ENCODE data around the gene SHANK1.

- no peak for TF ChIP-seq ZNF302 (tag by site-specific recombination; IDR thresholded peaks at IDR 0.05; ENCODE audit: low read depth)
- TF ChIP-seq ZNF114 (tag by site-specific recombination; IDR thresholded peaks at IDR 0.05) = no peak
- no peak for TF ChIP-seq CTCF (tag by site-specific recombination; IDR thresholded peaks at IDR 0.05)
- no peak for TF ChIP-seq ZFP37 (tag by site-specific recombination; IDR thresholded peaks at IDR 0.05)
- TF ChIP-seq ZNF280C (tag by site-specific recombination; IDR thresholded peaks at IDR 0.05) = no peak
- TF ChIP-seq GLI2 (tag by site-specific recombination; IDR thresholded peaks at IDR 0.05; ENCODE audit: borderline replicate concordance, low read depth) = no peak
These were observed 89.8 kb downstream of the SHANK1 start for GRCh38 chr19:50629801-50630200.
